Measurements from ENCODE around the gene NKX3-2. TPM values are rescaled to one million over a fixed set of nuclear protein-coding genes. Genes with fewer than 3 reads are reported as not detected.

Gene NKX3-2
- total and polyA plus RNA-seq, 10 of the 15 experiments (the other 5 are each of a cell fraction or from before 2014, with no cell fraction given), result not detected

GRCh38 chr4:13577660-13578059 is 33.4 kb upstream of the NKX3-2 start:
- in situ Hi-C loops (cut with MboI), result no loop called here
- no peak overlapping the region for H2AFZ ChIP-seq (ENCODE audit: control insufficient read depth, low read depth, low read length)

DNA sequence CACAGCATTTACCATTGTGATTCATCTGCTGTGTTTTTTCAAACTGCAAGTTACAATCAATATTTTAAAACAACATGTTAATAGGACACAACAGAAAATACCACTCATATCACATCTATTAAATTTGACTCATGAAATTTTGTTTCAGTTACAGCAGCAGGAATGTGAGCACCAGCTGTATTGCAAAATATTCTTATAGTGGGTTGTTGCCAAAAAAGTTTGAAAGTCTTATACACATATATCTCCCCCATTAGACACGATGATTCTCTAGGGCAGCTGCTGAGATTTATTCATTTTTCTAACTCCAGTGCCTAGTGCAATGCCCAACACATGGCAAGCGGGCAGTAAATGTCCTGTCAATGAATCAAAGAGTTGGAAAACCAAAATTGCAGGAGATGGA is 26.6 kb upstream of the NKX3-2 start:
- intact Hi-C loops (cut with micrococcal nuclease; ENCODE audit: unreplicated experiment), result no loop called here
- no TSS peak for BruUV-seq (replicated peaks)
- H3K4me1 ChIP-seq (ENCODE audit: control insufficient read depth, insufficient read depth, low read length), result no peaks in the 10 kb centered on the region
- peaks cover 7 to 14% of the 10 kb centered on the region in 2 experiments for H3K36me3 ChIP-seq (ENCODE audit: control insufficient read depth in 2 of 2, insufficient read depth in 2 of 2, low read length in 1 of 2)
- ChIA-PET CTCF (no interaction called here), SMC1A (ENCODE audit: uncharacterized antibody, unreplicated experiment) (interaction anchor here (0.7 kb wide), 1 partner anchor 718 kb away, joined by 3 read pairs; no protein-coding TSS in a partner anchor), RAD21 (ENCODE audit: unreplicated experiment) (no interaction called here), POLR2A (no interaction called here)
- H3K79me2 ChIP-seq (ENCODE audit: control insufficient read depth, insufficient read depth, low read length), result no peaks in the 10 kb centered on the region
- no peak overlapping the region for H3K4me2 ChIP-seq (ENCODE audit: control insufficient read depth, insufficient read depth)
- no peak overlapping the region for H3K4me3 ChIP-seq
- 95% methylated on average over 2 of the region's 2 CpGs for WGBS (ENCODE audit: insufficient coverage, insufficient replicate concordance, low lambda C conversion rate, missing lambda C conversion rate)
- in situ Hi-C loops (cut with MboI), result no loop called here
- ATAC-seq, result no peak
- H3K9ac ChIP-seq (ENCODE audit: control insufficient read depth, insufficient read depth, low read length), result no peak overlapping the region
- no peak for DNase-seq (ENCODE audit: low read depth, low spot score)
- no peaks in the 10 kb centered on the region for H3K27me3 ChIP-seq (replicated peaks in 1 of 2; ENCODE audit: control insufficient read depth in 2 of 2, insufficient read depth in 2 of 2, low read length in 1 of 2)
- no peak for FAIRE-seq
- H2AFZ ChIP-seq (ENCODE audit: control insufficient read depth, low read depth, low read length), result no peak overlapping the region
- no peaks in the 10 kb centered on the region for H4K20me1 ChIP-seq (ENCODE audit: control insufficient read depth, insufficient read depth)
- no peak overlapping the region for H3K27ac ChIP-seq (ENCODE audit: control insufficient read depth, insufficient read depth)
- no peaks in the 10 kb centered on the region for H3K9me3 ChIP-seq (replicated peaks; ENCODE audit: control insufficient read depth, insufficient read depth, low read length)
- TF ChIP-seq BHLHE40 (IDR thresholded peaks at IDR 0.05; ENCODE audit: borderline replicate concordance in 1 of 2, low read depth in 2 of 2, low read length in 1 of 2) (no peak), NBN (IDR thresholded peaks at IDR 0.05) (no peak), HCFC1 (IDR thresholded peaks at IDR 0.05; ENCODE audit: low read length) (no peak)
- TF ChIP-seq, protein P1, sequence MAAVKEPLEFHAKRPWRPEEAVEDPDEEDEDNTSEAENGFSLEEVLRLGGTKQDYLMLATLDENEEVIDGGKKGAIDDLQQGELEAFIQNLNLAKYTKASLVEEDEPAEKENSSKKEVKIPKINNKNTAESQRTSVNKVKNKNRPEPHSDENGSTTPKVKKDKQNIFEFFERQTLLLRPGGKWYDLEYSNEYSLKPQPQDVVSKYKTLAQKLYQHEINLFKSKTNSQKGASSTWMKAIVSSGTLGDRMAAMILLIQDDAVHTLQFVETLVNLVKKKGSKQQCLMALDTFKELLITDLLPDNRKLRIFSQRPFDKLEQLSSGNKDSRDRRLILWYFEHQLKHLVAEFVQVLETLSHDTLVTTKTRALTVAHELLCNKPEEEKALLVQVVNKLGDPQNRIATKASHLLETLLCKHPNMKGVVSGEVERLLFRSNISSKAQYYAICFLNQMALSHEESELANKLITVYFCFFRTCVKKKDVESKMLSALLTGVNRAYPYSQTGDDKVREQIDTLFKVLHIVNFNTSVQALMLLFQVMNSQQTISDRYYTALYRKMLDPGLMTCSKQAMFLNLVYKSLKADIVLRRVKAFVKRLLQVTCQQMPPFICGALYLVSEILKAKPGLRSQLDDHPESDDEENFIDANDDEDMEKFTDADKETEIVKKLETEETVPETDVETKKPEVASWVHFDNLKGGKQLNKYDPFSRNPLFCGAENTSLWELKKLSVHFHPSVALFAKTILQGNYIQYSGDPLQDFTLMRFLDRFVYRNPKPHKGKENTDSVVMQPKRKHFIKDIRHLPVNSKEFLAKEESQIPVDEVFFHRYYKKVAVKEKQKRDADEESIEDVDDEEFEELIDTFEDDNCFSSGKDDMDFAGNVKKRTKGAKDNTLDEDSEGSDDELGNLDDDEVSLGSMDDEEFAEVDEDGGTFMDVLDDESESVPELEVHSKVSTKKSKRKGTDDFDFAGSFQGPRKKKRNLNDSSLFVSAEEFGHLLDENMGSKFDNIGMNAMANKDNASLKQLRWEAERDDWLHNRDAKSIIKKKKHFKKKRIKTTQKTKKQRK (IDR thresholded peaks at IDR 0.05; ENCODE audit: low read depth, low read length), result no peak
- TF ChIP-seq, protein P2, sequence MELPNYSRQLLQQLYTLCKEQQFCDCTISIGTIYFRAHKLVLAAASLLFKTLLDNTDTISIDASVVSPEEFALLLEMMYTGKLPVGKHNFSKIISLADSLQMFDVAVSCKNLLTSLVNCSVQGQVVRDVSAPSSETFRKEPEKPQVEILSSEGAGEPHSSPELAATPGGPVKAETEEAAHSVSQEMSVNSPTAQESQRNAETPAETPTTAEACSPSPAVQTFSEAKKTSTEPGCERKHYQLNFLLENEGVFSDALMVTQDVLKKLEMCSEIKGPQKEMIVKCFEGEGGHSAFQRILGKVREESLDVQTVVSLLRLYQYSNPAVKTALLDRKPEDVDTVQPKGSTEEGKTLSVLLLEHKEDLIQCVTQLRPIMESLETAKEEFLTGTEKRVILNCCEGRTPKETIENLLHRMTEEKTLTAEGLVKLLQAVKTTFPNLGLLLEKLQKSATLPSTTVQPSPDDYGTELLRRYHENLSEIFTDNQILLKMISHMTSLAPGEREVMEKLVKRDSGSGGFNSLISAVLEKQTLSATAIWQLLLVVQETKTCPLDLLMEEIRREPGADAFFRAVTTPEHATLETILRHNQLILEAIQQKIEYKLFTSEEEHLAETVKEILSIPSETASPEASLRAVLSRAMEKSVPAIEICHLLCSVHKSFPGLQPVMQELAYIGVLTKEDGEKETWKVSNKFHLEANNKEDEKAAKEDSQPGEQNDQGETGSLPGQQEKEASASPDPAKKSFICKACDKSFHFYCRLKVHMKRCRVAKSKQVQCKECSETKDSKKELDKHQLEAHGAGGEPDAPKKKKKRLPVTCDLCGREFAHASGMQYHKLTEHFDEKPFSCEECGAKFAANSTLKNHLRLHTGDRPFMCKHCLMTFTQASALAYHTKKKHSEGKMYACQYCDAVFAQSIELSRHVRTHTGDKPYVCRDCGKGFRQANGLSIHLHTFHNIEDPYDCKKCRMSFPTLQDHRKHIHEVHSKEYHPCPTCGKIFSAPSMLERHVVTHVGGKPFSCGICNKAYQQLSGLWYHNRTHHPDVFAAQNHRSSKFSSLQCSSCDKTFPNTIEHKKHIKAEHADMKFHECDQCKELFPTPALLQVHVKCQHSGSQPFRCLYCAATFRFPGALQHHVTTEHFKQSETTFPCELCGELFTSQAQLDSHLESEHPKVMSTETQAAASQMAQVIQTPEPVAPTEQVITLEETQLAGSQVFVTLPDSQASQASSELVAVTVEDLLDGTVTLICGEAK (IDR thresholded peaks at IDR 0.05; ENCODE audit: borderline replicate concordance), result no peak
- TF ChIP-seq, protein P3, sequence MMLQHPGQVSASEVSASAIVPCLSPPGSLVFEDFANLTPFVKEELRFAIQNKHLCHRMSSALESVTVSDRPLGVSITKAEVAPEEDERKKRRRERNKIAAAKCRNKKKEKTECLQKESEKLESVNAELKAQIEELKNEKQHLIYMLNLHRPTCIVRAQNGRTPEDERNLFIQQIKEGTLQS (IDR thresholded peaks at IDR 0.05; ENCODE audit: borderline replicate concordance, extremely low read depth, low read depth, low read length), result no peak

More at GRCh38 chr4:13577660-13578059, 33.4 kb upstream of the NKX3-2 start:
- ChIA-PET CTCF (no interaction called here), RAD21 (ENCODE audit: unreplicated experiment) (no interaction called here), SMC1A (ENCODE audit: uncharacterized antibody, unreplicated experiment) (interaction anchor here (1.0 kb wide), 1 partner anchor 56 kb away, joined by 3 read pairs; no protein-coding TSS in a partner anchor), POLR2A (no interaction called here)
- H4K20me1 ChIP-seq (ENCODE audit: control insufficient read depth, insufficient read depth), result no peaks in the 10 kb centered on the region
- TF ChIP-seq SREBF1 (IDR thresholded peaks at IDR 0.05; ENCODE audit: low read length) (no peak), TCF12 (IDR thresholded peaks at IDR 0.05; ENCODE audit: low read depth, low read length) (no peak), ZNF384 (IDR thresholded peaks at IDR 0.05; ENCODE audit: borderline replicate concordance, low read depth, low read length) (no peak), IKZF1 (conservative IDR thresholded peaks at IDR 0.05) (no peak), PAX5 (IDR thresholded peaks at IDR 0.05; ENCODE audit: borderline replicate concordance, low read depth, low read length) (no peak)
- TF ChIP-seq, protein P4, sequence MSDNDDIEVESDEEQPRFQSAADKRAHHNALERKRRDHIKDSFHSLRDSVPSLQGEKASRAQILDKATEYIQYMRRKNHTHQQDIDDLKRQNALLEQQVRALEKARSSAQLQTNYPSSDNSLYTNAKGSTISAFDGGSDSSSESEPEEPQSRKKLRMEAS (IDR thresholded peaks at IDR 0.05; ENCODE audit: low read depth, low read length), result no peak
- H3K9me3 ChIP-seq (replicated peaks; ENCODE audit: control insufficient read depth, insufficient read depth, low read length), result no peaks in the 10 kb centered on the region
- H3K36me3 ChIP-seq (ENCODE audit: control insufficient read depth in 2 of 2, insufficient read depth in 2 of 2, low read length in 1 of 2), result peaks cover 5 to 11% of the 10 kb centered on the region in 2 experiments; a peak in 3 of 4 replicates
- DNase-seq (ENCODE audit: low read depth, low spot score), result no peak
- H3K4me2 ChIP-seq (ENCODE audit: control insufficient read depth, insufficient read depth), result no peak overlapping the region
- H3K79me2 ChIP-seq (ENCODE audit: control insufficient read depth, insufficient read depth, low read length), result no peaks in the 10 kb centered on the region
- WGBS (ENCODE audit: insufficient coverage, insufficient replicate concordance, low lambda C conversion rate, missing lambda C conversion rate), result 100% methylated on average over 3 of the region's 3 CpGs
- no peaks in the 10 kb centered on the region for H3K4me1 ChIP-seq (ENCODE audit: control insufficient read depth, insufficient read depth, low read length)
- H3K4me3 ChIP-seq, result no peak overlapping the region
- intact Hi-C loops (cut with micrococcal nuclease; ENCODE audit: unreplicated experiment), result no loop called here
- no peak for ATAC-seq
- no peak overlapping the region for H3K9ac ChIP-seq (ENCODE audit: control insufficient read depth, insufficient read depth, low read length)
- H3K27ac ChIP-seq (ENCODE audit: control insufficient read depth, insufficient read depth), result no peak overlapping the region
- no peak for FAIRE-seq
- H3K27me3 ChIP-seq (replicated peaks in 1 of 2; ENCODE audit: control insufficient read depth in 2 of 2, insufficient read depth in 2 of 2, low read length in 1 of 2), result no peaks in the 10 kb centered on the region
- BruUV-seq (replicated peaks), result no TSS peak
